Common myeloid progenitor, CD34-positive (primary cell): ENCODE measurements around the gene SHROOM2.
A peak's percentile ranks its signal among the peaks of the same experiment; 100 is the strongest.

ENCODE experiments used
- CTCF ChIA-PET: fragments of 350-600 bp; sonication (Branson Sonifier 250); formaldehyde crosslinking; loops from one replicate; lab custom pipeline; 2021; ENCODE audit warnings: antibody characterized with exemption; lab: Charles Lee
- POLR2A ChIA-PET: fragments of 350-600 bp; sonication (Branson Sonifier 250); formaldehyde crosslinking; loops from one replicate; lab custom pipeline; 2021; ENCODE audit warnings: antibody characterized with exemption; lab: Charles Lee
- DNase-seq, 3 donors: peaks; one replicate each; pipeline versions ENCODE4 v3.0.0 to v3.0.0-alpha.2; 2013
- H3K27ac ChIP-seq, 2 experiments: 1 replicate in 1 of 2; 2 replicates in 1 of 2; pipeline ENCODE4 v1.7.0; 2013; ENCODE audit warnings: inconsistent platforms in 2 of 2, low read length in 2 of 2, mild to moderate bottlenecking in 2 of 2, low read depth in 1 of 2, moderate library complexity in 1 of 2; ENCODE audit not compliant: severe bottlenecking in 2 of 2, insufficient read depth in 1 of 2, poor library complexity in 1 of 2
- H3K27me3 ChIP-seq, 5 experiments: replicated peaks in 2 of 5; 1 replicate in 3 of 5; 2 replicates in 2 of 5; pipeline versions ENCODE4 v1.6.1 to v1.7.0; 2013; ENCODE audit warnings: low read length in 4 of 5, mild to moderate bottlenecking in 2 of 5, moderate library complexity in 2 of 5, inconsistent platforms in 1 of 5; ENCODE audit not compliant: insufficient read depth in 5 of 5, control insufficient read depth in 4 of 5
- H3K36me3 ChIP-seq, 4 experiments: 1 replicate in 2 of 4; 2 replicates in 2 of 4; pipeline versions ENCODE4 v1.6.1 to v1.7.0; 2013; ENCODE audit warnings: low read length in 3 of 4, control low read depth in 1 of 4, mild to moderate bottlenecking in 1 of 4; ENCODE audit not compliant: control insufficient read depth in 4 of 4, insufficient read depth in 4 of 4
- H3K4me1 ChIP-seq, 4 experiments: 1 replicate in 3 of 4; 2 replicates in 1 of 4; pipeline versions ENCODE4 v1.6.1 to v1.7.1; 2013; ENCODE audit warnings: low read length in 3 of 4, mild to moderate bottlenecking in 3 of 4, control low read depth in 1 of 4, inconsistent platforms in 1 of 4, moderate library complexity in 1 of 4; ENCODE audit not compliant: control insufficient read depth in 4 of 4, insufficient read depth in 4 of 4; ENCODE audit errors: control extremely low read depth in 1 of 4
- H3K4me3 ChIP-seq, 7 experiments: 1 replicate in 4 of 7; 2 replicates in 3 of 7; pipeline versions ENCODE4 v1.5.1 to v1.7.0; 2013; ENCODE audit warnings: mild to moderate bottlenecking in 7 of 7, low read length in 6 of 7, moderate library complexity in 6 of 7, inconsistent platforms in 2 of 7, low read depth in 2 of 7, control low read depth in 1 of 7; ENCODE audit not compliant: insufficient read depth in 4 of 7, control insufficient read depth in 1 of 7; ENCODE audit errors: extremely low read depth in 1 of 7
- H3K9me3 ChIP-seq, 5 experiments: 1 replicate in 4 of 5; 2 replicates in 1 of 5; pipeline versions ENCODE4 v1.6.1 to v1.7.1; 2013; ENCODE audit warnings: low read length in 4 of 5, mild to moderate bottlenecking in 2 of 5, inconsistent platforms in 1 of 5, low read depth in 1 of 5, moderate library complexity in 1 of 5; ENCODE audit not compliant: control insufficient read depth in 4 of 5, insufficient read depth in 2 of 5; ENCODE audit errors: control extremely low read depth in 1 of 5
- WGBS: methylation state at CpG from one replicate; pipeline ENCODE4 v1.1.5; 2013; ENCODE audit not compliant: insufficient coverage; 5-methylcytosine and 5-hydroxymethylcytosine counted together

The SHROOM2 gene

GRCh38 chrX:9746148-9746888 is 39.9 kb upstream of the SHROOM2 start:
- CTCF ChIA-PET: no interaction called here
- peak overlapping the region in 1 of 7 experiments; percentile 23 for H3K4me3 ChIP-seq
- no peaks in the 10 kb centered on the region for H3K9me3 ChIP-seq
- peak overlapping the region in 1 of 2 experiments; percentile 83 for H3K27ac ChIP-seq
- peak; percentile 59 to 89 (median 79) for DNase-seq
- peaks cover 4 to 23% (median 20%) of the 10 kb centered on the region in 4 experiments for H3K4me1 ChIP-seq
- POLR2A ChIA-PET: interaction anchor here (0.8 kb wide), 1 partner anchor 11 kb away, joined by 3 read pairs; no protein-coding TSS in a partner anchor
- H3K36me3 ChIP-seq: no peaks in the 10 kb centered on the region
- WGBS: 21% methylated on average over 2 of the region's 3 CpGs
- H3K27me3 ChIP-seq: peaks cover 0 to 3% (median 0%) of the 10 kb centered on the region in 5 experiments

GRCh38 chrX:9747644-9748043 is 38.6 kb upstream of the SHROOM2 start:
- Histone ChIP-seq H3K27ac (no peak overlapping the region), H3K4me3 (no peak overlapping the region), H3K4me1 (peaks cover 4 to 23% (median 20%) of the 10 kb centered on the region in 4 experiments), H3K27me3 (peaks cover 0 to 3% (median 0%) of the 10 kb centered on the region in 5 experiments), H3K36me3 (no peaks in the 10 kb centered on the region), H3K9me3 (no peaks in the 10 kb centered on the region)
- POLR2A ChIA-PET: no interaction called here
- WGBS: no CpG with 5 or more reads among the region's 4 CpGs
- DNase-seq: no peak
- CTCF ChIA-PET: interaction anchor here (1.2 kb wide), 1 partner anchor 135 kb away, joined by 3 read pairs; no protein-coding TSS in a partner anchor

- 83% methylated on average over 3 of the region's 11 CpGs for WGBS
- ChIA-PET CTCF (no interaction called here), POLR2A (no interaction called here)
- no peak overlapping the region for H3K4me3 ChIP-seq
- H3K9me3 ChIP-seq: no peaks in the 10 kb centered on the region
- peaks cover 4 to 23% (median 20%) of the 10 kb centered on the region in 4 experiments for H3K4me1 ChIP-seq
- no peaks in the 10 kb centered on the region for H3K36me3 ChIP-seq
- H3K27me3 ChIP-seq: peaks cover 0 to 6% (median 0%) of the 10 kb centered on the region in 5 experiments
- DNase-seq: peak in 2 of 3 donors; percentile 41 to 52
- H3K27ac ChIP-seq: no peak overlapping the region
Measured at GRCh38 chrX:9749146-9749692, 37.0 kb upstream of the SHROOM2 start.

- POLR2A ChIA-PET: interaction anchor here (1.2 kb wide), 1 partner anchor 11 kb away, joined by 3 read pairs; no protein-coding TSS in a partner anchor
- Histone ChIP-seq H3K4me1 (peaks cover 0 to 4% (median 0%) of the 10 kb centered on the region in 4 experiments), H3K27me3 (peaks cover 0 to 6% (median 0%) of the 10 kb centered on the region in 5 experiments), H3K4me3 (no peak overlapping the region), H3K36me3 (no peaks in the 10 kb centered on the region), H3K27ac (no peak overlapping the region), H3K9me3 (peaks cover 0 to 3% (median 1%) of the 10 kb centered on the region in 5 experiments)
- WGBS: 94% methylated on average over 7 of the region's 7 CpGs
- DNase-seq: no peak
- CTCF ChIA-PET: interaction anchor here (1.1 kb wide), 1 partner anchor 9 kb away, joined by 3 read pairs; no protein-coding TSS in a partner anchor
Measured at GRCh38 chrX:9757366-9757765, 28.9 kb upstream of the SHROOM2 start.

- peak in 2 of 3 donors; percentile 51 to 66 for DNase-seq
- H3K27ac ChIP-seq: no peak overlapping the region
- no peak overlapping the region for H3K4me3 ChIP-seq
- peaks cover 0 to 4% (median 0%) of the 10 kb centered on the region in 4 experiments for H3K4me1 ChIP-seq
- ChIA-PET CTCF (interaction anchor here (1.1 kb wide), 1 partner anchor 9 kb away, joined by 3 read pairs; no protein-coding TSS in a partner anchor), POLR2A (interaction anchor here (1.2 kb wide), 1 partner anchor 12 kb away, joined by 3 read pairs; no protein-coding TSS in a partner anchor)
- 62% methylated on average over 3 of the region's 4 CpGs for WGBS
- H3K27me3 ChIP-seq: peaks cover 0 to 9% (median 1%) of the 10 kb centered on the region in 5 experiments
- H3K36me3 ChIP-seq: no peaks in the 10 kb centered on the region
- peaks cover 0 to 3% (median 1%) of the 10 kb centered on the region in 5 experiments for H3K9me3 ChIP-seq
Measured at GRCh38 chrX:9758021-9758638, 28.1 kb upstream of the SHROOM2 start.

- Histone ChIP-seq H3K36me3 (no peaks in the 10 kb centered on the region), H3K27me3 (peaks cover 0 to 17% (median 6%) of the 10 kb centered on the region in 5 experiments), H3K4me3 (no peak overlapping the region), H3K4me1 (peaks cover 0 to 4% (median 0%) of the 10 kb centered on the region in 4 experiments), H3K27ac (no peak overlapping the region), H3K9me3 (peaks cover 0 to 3% (median 1%) of the 10 kb centered on the region in 5 experiments)
- DNase-seq: no peak
- CTCF ChIA-PET: no interaction called here
- WGBS: 81% methylated on average over 8 of the region's 8 CpGs
- POLR2A ChIA-PET: no interaction called here
Measured at GRCh38 chrX:9759337-9759736, 26.9 kb upstream of the SHROOM2 start.
